Esophagus squamous epithelium (tissue), 4 donors: Measurements from ENCODE around the gene ATF2.

Experiments used
- CTCF ChIP-seq, 6 experiments: fragments of 450-650 bp in 4 of 6; fragments of 200-600 bp in 2 of 6; sonication (generic) in 2 of 6; IDR thresholded peaks; one replicate each; pipeline ENCODE4 v1.5.1; 2016 to 2019; ENCODE audit warnings: antibody characterized with exemption in 6 of 6, mild to moderate bottlenecking in 4 of 6, moderate library complexity in 4 of 6
- POLR2A ChIP-seq, 4 donors: fragments of 450-650 bp; IDR thresholded peaks; one replicate each; pipeline ENCODE4 v1.6.1; 2017; ENCODE audit warnings: antibody characterized with exemption in 4 of 4, mild to moderate bottlenecking in 4 of 4, moderate library complexity in 3 of 4

- TF ChIP-seq CTCF (IDR thresholded peaks at IDR 0.05) (no peak), POLR2A (IDR thresholded peaks at IDR 0.05) (no peak)
Measured at GRCh38 chr2:175207741-175208438, 39.9 kb upstream of the ATF2 start.
